SU-DHL-6 (cell line): Measurements from ENCODE around the gene HOXC10.

ENCODE experiments used
- H2AFZ ChIP-seq: fragments of 200-600 bp; sonication (generic); 2 replicates; pipeline ENCODE4 v1.6.1; 2014; ENCODE audit warnings: low read depth, mild to moderate bottlenecking, moderate library complexity, mixed read lengths, antibody characterized with exemption, low read length; ENCODE audit not compliant: severe bottlenecking
- H3F3A ChIP-seq: fragments of 200-600 bp; shearing (Covaris generic); 2 replicates; pipeline ENCODE4 v1.6.0; 2016; ENCODE audit warnings: antibody characterized with exemption, mild to moderate bottlenecking; ENCODE audit not compliant: insufficient read depth
- H3K27ac ChIP-seq: fragments of 200-600 bp; sonication (generic); 2 replicates; pipeline ENCODE4 v1.5.1; 2016; ENCODE audit warnings: low read depth, mild to moderate bottlenecking, low read length, moderate library complexity, mixed read lengths
- H3K27me3 ChIP-seq: fragments of 200-600 bp; sonication (generic), shearing (Covaris generic); 2 replicates; pipeline ENCODE4 v1.6.0; 2014; ENCODE audit warnings: mild to moderate bottlenecking, low read length
- H3K36me3 ChIP-seq: fragments of 200-600 bp; sonication (generic); 2 replicates; pipeline ENCODE4 v1.6.1; 2014; ENCODE audit warnings: mild to moderate bottlenecking, low read length, mixed read lengths
- H3K4me2 ChIP-seq: fragments of 300-600, 200-600 bp; shearing (Covaris generic), sonication (generic); 2 replicates; pipeline ENCODE4 v1.6.0; 2014; ENCODE audit warnings: low read length, low read depth, mild to moderate bottlenecking; ENCODE audit not compliant: poor library complexity, severe bottlenecking
- H3K4me3 ChIP-seq: fragments of 200-600 bp; sonication (generic); 2 replicates; pipeline ENCODE4 v1.5.1; 2014; ENCODE audit warnings: antibody characterized with exemption, low read length, mild to moderate bottlenecking, mixed read lengths; ENCODE audit not compliant: insufficient read depth, poor library complexity, severe bottlenecking
- H3K79me2 ChIP-seq: fragments of 200-600 bp; sonication (generic); 2 replicates; pipeline ENCODE4 v1.6.1; 2014; ENCODE audit warnings: mild to moderate bottlenecking, low read length, moderate library complexity; ENCODE audit not compliant: insufficient read depth
- H3K9ac ChIP-seq: fragments of 200-600 bp; sonication (generic); 2 replicates; pipeline ENCODE4 v1.7.0; 2014; ENCODE audit warnings: mild to moderate bottlenecking, low read length
- H3K9me2 ChIP-seq: fragments of 200-600 bp; sonication (generic); replicated peaks from 2 replicates; pipeline ENCODE4 v1.6.1; 2014; ENCODE audit warnings: low read length; ENCODE audit not compliant: insufficient read depth
- H3K9me3 ChIP-seq: fragments of 200-600 bp; sonication (generic); 2 replicates; pipeline ENCODE4 v1.6.1; 2014; ENCODE audit warnings: low read length, mixed read lengths; ENCODE audit not compliant: insufficient read depth
- H4K20me1 ChIP-seq: fragments of 200-600 bp; sonication (generic); 2 replicates; pipeline ENCODE4 v1.6.1; 2014; ENCODE audit warnings: low read depth, mild to moderate bottlenecking, antibody characterized with exemption, low read length, moderate library complexity, mixed read lengths
- CTCF ChIP-seq: fragments of 200-600 bp; sonication (generic); IDR thresholded peaks from one replicate; pipeline ENCODE4 v1.5.1; 2017; ENCODE audit warnings: antibody characterized with exemption, mild to moderate bottlenecking, low read length, moderate library complexity; ENCODE audit not compliant: insufficient read depth, poor library complexity, severe bottlenecking
- EZH2phosphoT487 ChIP-seq: fragments of 200-600 bp; sonication (generic), shearing (Covaris generic); conservative IDR thresholded peaks from 2 replicates; pipeline ENCODE4 v1.6.1; 2018; ENCODE audit warnings: mild to moderate bottlenecking, antibody characterized with exemption, low read length, moderate library complexity, mixed read lengths

Gene HOXC10

GRCh38 chr12:54021432-54022013 is 36.6 kb downstream of the HOXC10 start:
- no peak overlapping the region for H2AFZ ChIP-seq
- TF ChIP-seq EZH2phosphoT487 (no peak), CTCF (peak; percentile 23)

GRCh38 chr12:54022960-54023884 is 38.3 kb downstream of the HOXC10 start:
- H3K27ac ChIP-seq = no peak overlapping the region
- H3K4me2 ChIP-seq = no peak overlapping the region
- no peaks in the 10 kb centered on the region for H3K36me3 ChIP-seq
- no peaks in the 10 kb centered on the region for H3K79me2 ChIP-seq
- no peaks in the 10 kb centered on the region for H3K9me3 ChIP-seq
- no peaks in the 10 kb centered on the region for H4K20me1 ChIP-seq
- no peaks in the 10 kb centered on the region for H3F3A ChIP-seq
- no peak overlapping the region for H3K9ac ChIP-seq
- H3K4me3 ChIP-seq = no peak overlapping the region
- no peaks in the 10 kb centered on the region for H3K9me2 ChIP-seq
- H3K27me3 ChIP-seq = no peaks in the 10 kb centered on the region
- H2AFZ ChIP-seq = no peak overlapping the region
- TF ChIP-seq EZH2phosphoT487 (no peak), CTCF (no peak)

More at GRCh38 chr12:54021432-54022013, 36.6 kb downstream of the HOXC10 start:
- H3K27ac ChIP-seq = no peak overlapping the region
- no peaks in the 10 kb centered on the region for H4K20me1 ChIP-seq
- H3K9ac ChIP-seq = no peak overlapping the region
- H3K36me3 ChIP-seq = no peaks in the 10 kb centered on the region
- H3K79me2 ChIP-seq = no peaks in the 10 kb centered on the region
- H3K9me2 ChIP-seq = no peaks in the 10 kb centered on the region
- no peaks in the 10 kb centered on the region for H3F3A ChIP-seq
- H3K4me2 ChIP-seq = no peak overlapping the region
- no peaks in the 10 kb centered on the region for H3K9me3 ChIP-seq
- H3K4me3 ChIP-seq = no peak overlapping the region
- H3K27me3 ChIP-seq = no peaks in the 10 kb centered on the region

GRCh38 chr12:54024127-54024526 is 39.2 kb downstream of the HOXC10 start:
- Histone ChIP-seq H3K9me2 (no peaks in the 10 kb centered on the region), H3K4me2 (no peak overlapping the region), H3K79me2 (no peaks in the 10 kb centered on the region), H3K9me3 (no peaks in the 10 kb centered on the region), H3K9ac (no peak overlapping the region), H3K27me3 (no peaks in the 10 kb centered on the region), H3K36me3 (no peaks in the 10 kb centered on the region), H3K4me3 (no peak overlapping the region), H3F3A (no peaks in the 10 kb centered on the region), H3K27ac (no peak overlapping the region), H2AFZ (no peak overlapping the region), H4K20me1 (no peaks in the 10 kb centered on the region)
- TF ChIP-seq CTCF (no peak), EZH2phosphoT487 (no peak)
